A549 treated with CORT108297 at 1 μM for 4 hours (cell line): Measurements from ENCODE around the gene RPP14. TPM values are rescaled to one million over a fixed set of nuclear protein-coding genes. Genes with fewer than 3 reads are reported as not detected.

Experiments
- total RNA-seq: library from RNA; stranded (reverse); fragments of 200-300 nt; extraction: Qiagen RNA extraction; gene quantifications from 5 replicates; pipeline ENCODE4 v1.2.3, GENCODE V29; 2022

RPP14 gene
- total RNA-seq = 10.0 to 12.8 TPM (median 11.1 TPM) in 5 replicates

DNA sequence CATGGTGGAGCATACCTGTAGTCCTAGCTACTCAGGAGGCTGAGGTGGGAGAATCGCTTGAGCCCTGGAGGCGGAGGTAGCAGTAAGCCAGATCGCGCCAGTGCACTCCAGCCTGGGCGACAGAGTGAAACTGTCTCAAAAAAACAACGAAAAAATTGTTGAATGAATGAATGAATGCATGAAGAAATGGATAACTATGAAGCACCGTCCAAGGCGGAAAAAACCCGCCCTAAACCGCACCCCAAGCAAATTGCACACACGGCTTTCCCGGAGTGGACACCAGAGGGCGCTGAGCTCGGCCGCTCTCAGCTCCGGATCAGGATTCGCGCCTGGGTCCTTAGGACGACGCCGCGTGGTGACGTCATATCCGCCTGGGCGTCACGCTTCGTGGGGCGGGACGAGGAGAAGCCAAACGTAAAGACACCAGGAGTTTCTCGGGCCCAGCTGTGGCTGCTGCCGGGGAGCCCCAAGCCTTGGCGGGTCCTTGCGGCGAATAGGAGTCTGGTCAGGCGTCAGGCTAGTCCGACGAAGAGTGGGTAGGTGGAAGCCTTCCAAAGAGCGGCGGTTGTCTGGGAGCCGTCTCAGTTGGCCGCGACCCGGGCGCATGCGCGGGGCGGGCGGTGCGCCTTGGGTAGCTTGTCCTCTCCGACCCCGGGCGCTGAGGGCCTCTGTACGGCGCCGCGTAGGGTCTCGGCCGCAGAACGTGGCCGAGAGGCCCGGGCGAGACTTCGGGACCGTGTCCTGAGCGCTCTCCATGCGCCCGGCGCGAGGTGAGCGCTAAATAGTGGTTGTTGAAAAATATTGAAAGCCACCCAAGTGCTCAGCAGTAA, at the start of gene RPP14, which contains the start of gene HTD2:
Gene RPP14 (plus strand): TSS at position 364 of the 830 bp plus-strand sequence. CDS start 4,085 bp downstream, outside the sequence.
Gene HTD2 (plus strand): TSS at position 639 of the 830 bp plus-strand sequence. CDS start 11,094 bp downstream, outside the sequence.

DNA sequence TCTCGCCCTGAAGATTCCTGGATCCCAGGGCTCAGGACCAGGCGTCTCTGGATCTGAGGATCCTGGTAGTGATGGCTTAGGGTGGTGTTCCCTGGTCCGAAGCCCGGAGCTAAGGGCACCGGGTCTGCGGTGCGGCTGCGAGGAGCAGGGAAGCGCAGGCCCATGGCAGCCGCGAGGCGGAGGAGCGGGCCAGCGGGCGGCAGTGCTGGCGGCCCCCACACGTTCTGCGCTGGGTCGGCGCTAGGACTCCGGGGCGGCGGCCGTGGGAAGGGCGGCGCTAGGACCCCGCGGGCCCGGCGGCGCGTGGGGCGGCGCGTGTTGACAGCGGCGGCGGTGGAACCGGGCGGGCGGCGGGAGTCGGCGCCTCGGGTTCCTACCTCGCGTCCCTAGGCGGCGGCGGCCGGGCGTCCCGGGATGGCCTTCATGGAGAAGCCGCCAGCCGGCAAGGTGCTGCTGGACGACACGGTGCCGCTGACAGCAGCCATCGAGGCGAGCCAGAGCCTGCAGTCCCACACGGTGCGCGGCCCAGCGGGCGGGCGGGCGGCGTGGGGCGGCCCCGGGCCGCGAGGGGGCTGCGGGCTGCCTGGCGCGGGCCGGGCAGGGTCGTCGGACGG, 26.6 kb downstream of the RPP14 start, which contains the start of gene PXK:
Gene PXK (plus strand): TSS at position 318 of the 614 bp plus-strand sequence. CDS start 97 bp downstream, at position 415.

Other genes starting within 250 kb of the RPP14 start
- 0.06 to 0.28 TPM in 2 of 5 replicates, not detected in the others for gene DNASE1L3, start 95.3 kb upstream of the RPP14 start, total RNA-seq
- gene ABHD6, start 68.5 kb upstream of the RPP14 start, total RNA-seq = 11.0 to 12.7 TPM (median 12.1 TPM) in 5 replicates
- gene HTD2, start 275 bp downstream of the RPP14 start, total RNA-seq = 6.1 to 7.8 TPM (median 6.8 TPM) in 5 replicates
- gene PXK, start 26.6 kb downstream of the RPP14 start, total RNA-seq = 5.5 to 6.6 TPM (median 6.2 TPM) in 5 replicates
- 55.2 to 67.8 TPM (median 60.6 TPM) in 5 replicates for gene PDHB, start 127.6 kb downstream of the RPP14 start, total RNA-seq
- gene KCTD6, start 185.9 kb downstream of the RPP14 start, total RNA-seq = 6.8 to 9.1 TPM (median 8.4 TPM) in 5 replicates
- gene ACOX2, start 230.9 kb downstream of the RPP14 start, total RNA-seq = 6.1 to 11.1 TPM (median 9.7 TPM) in 5 replicates